HEK293 (cell line): ENCODE measurements around the gene EPS8.

ENCODE experiments used
- GLI2 ChIP-seq: fragments of 450-650 bp; formaldehyde crosslinking; IDR thresholded peaks from 2 replicates; pipeline ENCODE4; 2017; ENCODE audit warnings: missing biosample characterization, missing genetic modification characterization, low read depth, borderline replicate concordance
- HOXD13 ChIP-seq: sonication (generic); formaldehyde crosslinking; IDR thresholded peaks from 2 replicates; pipeline ENCODE4 v1.8.0; 2022; ENCODE audit warnings: missing genetic modification reagents, borderline replicate concordance
- KLF7 ChIP-seq: fragments of 450-650 bp; formaldehyde crosslinking; IDR thresholded peaks from 2 replicates; pipeline ENCODE4 v1.5.1; 2016; ENCODE audit warnings: missing biosample characterization, missing genetic modification characterization, borderline replicate concordance
- OVOL3 ChIP-seq: fragments of 450-650 bp; formaldehyde crosslinking; IDR thresholded peaks from 2 replicates; pipeline ENCODE4 v1.5.1; 2016; ENCODE audit warnings: missing biosample characterization, missing genetic modification characterization
- PATZ1 ChIP-seq: fragments of 450-650 bp; formaldehyde crosslinking; IDR thresholded peaks from 2 replicates; pipeline ENCODE4 v1.5.1; 2016; ENCODE audit warnings: missing biosample characterization, missing genetic modification characterization
- SP3 ChIP-seq: fragments of 450-650 bp; formaldehyde crosslinking; IDR thresholded peaks from 2 replicates; pipeline ENCODE4 v1.5.1; 2016; ENCODE audit warnings: missing biosample characterization, missing genetic modification characterization
- ZBTB21 ChIP-seq: fragments of 450-650 bp; formaldehyde crosslinking; IDR thresholded peaks from 2 replicates; pipeline ENCODE4 v1.5.1; 2017; ENCODE audit warnings: missing biosample characterization, missing genetic modification characterization
- ZFP37 ChIP-seq: fragments of 450-650 bp; formaldehyde crosslinking; IDR thresholded peaks from 2 replicates; pipeline ENCODE4 v1.5.1; 2016; ENCODE audit warnings: missing biosample characterization, missing genetic modification characterization
- ZNF138 ChIP-seq: fragments of 450-650 bp; formaldehyde crosslinking; IDR thresholded peaks from 2 replicates; pipeline ENCODE4 v1.5.1; 2016; ENCODE audit warnings: missing biosample characterization, missing genetic modification characterization, borderline replicate concordance
- ZNF140 ChIP-seq: fragments of 450-650 bp; formaldehyde crosslinking; IDR thresholded peaks from 2 replicates; pipeline ENCODE4 v1.5.1; 2016; ENCODE audit warnings: missing biosample characterization, missing genetic modification characterization
- ZNF202 ChIP-seq: fragments of 450-650 bp; formaldehyde crosslinking; IDR thresholded peaks from 2 replicates; pipeline ENCODE4 v1.5.1; 2016; ENCODE audit warnings: missing biosample characterization, missing genetic modification characterization, borderline replicate concordance
- ZNF221 ChIP-seq: fragments of 450-650 bp; formaldehyde crosslinking; IDR thresholded peaks from 2 replicates; pipeline ENCODE4 v1.5.1; 2017; ENCODE audit warnings: missing biosample characterization, missing genetic modification characterization, borderline replicate concordance
- ZNF223 ChIP-seq: fragments of 450-650 bp; formaldehyde crosslinking; IDR thresholded peaks from 2 replicates; pipeline ENCODE4 v1.5.1; 2016; ENCODE audit warnings: missing biosample characterization, missing genetic modification characterization
- ZNF394 ChIP-seq: fragments of 450-650 bp; formaldehyde crosslinking; IDR thresholded peaks from 2 replicates; pipeline ENCODE4 v1.5.1; 2016; ENCODE audit warnings: missing biosample characterization, missing genetic modification characterization, mild to moderate bottlenecking, moderate library complexity, borderline replicate concordance
- ZNF404 ChIP-seq: fragments of 450-650 bp; formaldehyde crosslinking; IDR thresholded peaks from 2 replicates; pipeline ENCODE4 v1.5.1; 2017; ENCODE audit warnings: missing biosample characterization, missing genetic modification characterization
- ZNF433 ChIP-seq: fragments of 450-650 bp; formaldehyde crosslinking; IDR thresholded peaks from 2 replicates; pipeline ENCODE4 v1.5.1; 2016; ENCODE audit warnings: missing biosample characterization, missing genetic modification characterization, low read depth
- ZNF501 ChIP-seq: fragments of 450-650 bp; formaldehyde crosslinking; IDR thresholded peaks from 2 replicates; pipeline ENCODE4 v1.5.1; 2016; ENCODE audit warnings: missing biosample characterization, missing genetic modification characterization
- ZNF510 ChIP-seq: fragments of 450-650 bp; formaldehyde crosslinking; IDR thresholded peaks from 2 replicates; pipeline ENCODE4 v1.5.1; 2018; ENCODE audit warnings: mild to moderate bottlenecking, missing genetic modification characterization, missing biosample characterization; ENCODE audit not compliant: insufficient replicate concordance
- ZNF530 ChIP-seq: fragments of 450-650 bp; formaldehyde crosslinking; IDR thresholded peaks from 2 replicates; pipeline ENCODE4 v1.5.1; 2016; ENCODE audit warnings: low read depth, missing biosample characterization, missing genetic modification characterization
- ZNF555 ChIP-seq: fragments of 450-650 bp; formaldehyde crosslinking; conservative IDR thresholded peaks from 2 replicates; pipeline ENCODE4 v1.5.1; 2017; ENCODE audit warnings: missing biosample characterization, mild to moderate bottlenecking, missing genetic modification characterization, inconsistent platforms
- ZNF621 ChIP-seq: fragments of 450-650 bp; formaldehyde crosslinking; IDR thresholded peaks from 2 replicates; pipeline ENCODE4 v1.5.1; 2017; ENCODE audit warnings: missing biosample characterization, missing genetic modification characterization
- ZNF624 ChIP-seq: fragments of 450-650 bp; formaldehyde crosslinking; IDR thresholded peaks from 2 replicates; pipeline ENCODE4 v1.5.1; 2017; ENCODE audit warnings: missing biosample characterization, missing genetic modification characterization
- ZNF629 ChIP-seq: fragments of 450-650 bp; formaldehyde crosslinking; IDR thresholded peaks from 2 replicates; pipeline ENCODE4 v1.5.1; 2017; ENCODE audit warnings: missing biosample characterization, missing genetic modification characterization
- ZNF639 ChIP-seq: fragments of 450-650 bp; formaldehyde crosslinking; IDR thresholded peaks from 2 replicates; pipeline ENCODE4 v1.5.1; 2016; ENCODE audit warnings: missing biosample characterization, missing genetic modification characterization
- ZNF658 ChIP-seq: fragments of 450-650 bp; formaldehyde crosslinking; IDR thresholded peaks from 2 replicates; pipeline ENCODE4; 2016; ENCODE audit warnings: missing biosample characterization, missing genetic modification characterization
- ZNF664 ChIP-seq: fragments of 450-650 bp; formaldehyde crosslinking; IDR thresholded peaks from 2 replicates; pipeline ENCODE4 v1.5.1; 2016; ENCODE audit warnings: missing biosample characterization, missing genetic modification characterization
- ZNF677 ChIP-seq: fragments of 450-650 bp; IDR thresholded peaks from 2 replicates; pipeline ENCODE4 v1.5.0; 2018; ENCODE audit warnings: missing biosample characterization, mild to moderate bottlenecking, missing genetic modification characterization, moderate library complexity
- ZNF785 ChIP-seq: fragments of 450-650 bp; formaldehyde crosslinking; IDR thresholded peaks from 2 replicates; pipeline ENCODE4 v1.5.1; 2016; ENCODE audit warnings: missing biosample characterization, missing genetic modification characterization
- ZXDB ChIP-seq: fragments of 450-650 bp; formaldehyde crosslinking; IDR thresholded peaks from 2 replicates; pipeline ENCODE4 v1.5.1; 2016; ENCODE audit warnings: missing biosample characterization, missing genetic modification characterization
- TF ChIP-seq, protein P1 (sequence below): fragments of 450-650 bp; formaldehyde crosslinking; conservative IDR thresholded peaks from 2 replicates; pipeline ENCODE4 v1.5.1; 2016; ENCODE audit warnings: low read depth, missing biosample characterization, missing genetic modification characterization

EPS8 gene

DNA sequence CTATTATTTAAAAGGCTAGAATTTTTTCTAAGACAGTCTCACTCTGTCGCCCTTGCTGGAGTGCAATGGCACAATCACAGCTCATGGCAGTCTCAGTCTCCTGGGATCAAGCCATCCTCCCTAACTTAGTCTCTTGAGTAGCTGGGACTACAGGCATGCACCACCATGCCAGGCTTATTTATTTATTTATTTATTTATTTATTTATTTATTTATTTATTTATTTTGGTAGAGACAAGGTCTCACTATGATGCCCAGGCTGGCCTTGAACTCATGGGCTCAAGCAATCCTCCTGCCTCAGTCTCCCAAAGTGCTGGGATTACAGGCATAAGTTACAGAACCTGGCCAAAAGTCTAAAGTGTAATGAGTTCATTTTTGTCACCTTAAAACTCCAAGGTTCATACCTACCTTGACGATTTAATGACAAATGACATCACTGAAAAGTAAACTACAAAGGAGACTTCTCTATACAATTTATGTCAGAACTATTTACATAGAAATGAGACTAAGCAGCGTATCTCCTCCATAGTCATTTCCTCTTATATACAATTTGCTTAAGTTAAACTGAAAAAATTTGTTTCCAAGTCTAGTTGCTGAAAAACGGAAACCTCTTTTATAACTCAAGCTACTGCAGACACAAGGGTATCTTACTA lies 78.2 kb downstream of the EPS8 start (continued):
- TF ChIP-seq ZNF785 (no peak), ZNF664 (tag by site-specific recombination) (peak; percentile 45; the same call in 1 of the 2 replicates), ZNF433 (tag by site-specific recombination) (peak; percentile 60; the same call in 1 of the 2 replicates), ZNF624 (tag by site-specific recombination) (no peak), ZNF404 (peak; percentile 68; the same call in 1 of the 2 replicates), ZNF221 (no peak), ZNF510 (peak; percentile 54), ZNF223 (tag by site-specific recombination) (0 out of 2 replicates have a peak, but pooled peaks have one; percentile 42), ZNF621 (tag by site-specific recombination) (no peak), PATZ1 (tag by site-specific recombination) (no peak), ZNF202 (peak; percentile 89; the same call in 1 of the 2 replicates), ZNF138 (tag by site-specific recombination) (0 out of 2 replicates have a peak, but pooled peaks have one; percentile 42), HOXD13 (no peak), OVOL3 (tag by site-specific recombination) (peak; percentile 58; the same call in 1 of the 2 replicates), ZNF394 (peak; percentile 95), ZBTB21 (tag by site-specific recombination) (peak; percentile 62; the same call in 1 of the 2 replicates), SP3 (tag by site-specific recombination) (peak; percentile 29; the same call in 1 of the 2 replicates), ZXDB (tag by site-specific recombination) (peak; percentile 58; the same call in 1 of the 2 replicates), ZNF658 (tag by site-specific recombination) (no peak), GLI2 (tag by site-specific recombination) (peak; percentile 60; the same call in 1 of the 2 replicates), ZNF501 (tag by site-specific recombination) (peak; percentile 21; the same call in 1 of the 2 replicates), ZNF555 (tag by site-specific recombination) (peak; percentile 88), ZNF530 (0 out of 2 replicates have a peak, but pooled peaks have one; percentile 46), ZFP37 (tag by site-specific recombination) (peak; percentile 74; the same call in 1 of the 2 replicates), ZNF639 (tag by site-specific recombination) (0 out of 2 replicates have a peak, but pooled peaks have one; percentile 50), KLF7 (tag by site-specific recombination) (0 out of 2 replicates have a peak, but pooled peaks have one; percentile 43), ZNF629 (tag by site-specific recombination) (peak; percentile 54; the same call in 1 of the 2 replicates), ZNF677 (tag by site-specific recombination) (no peak), ZNF140 (tag by site-specific recombination) (peak; percentile 84; the same call in 1 of the 2 replicates)
- TF ChIP-seq, protein P1, sequence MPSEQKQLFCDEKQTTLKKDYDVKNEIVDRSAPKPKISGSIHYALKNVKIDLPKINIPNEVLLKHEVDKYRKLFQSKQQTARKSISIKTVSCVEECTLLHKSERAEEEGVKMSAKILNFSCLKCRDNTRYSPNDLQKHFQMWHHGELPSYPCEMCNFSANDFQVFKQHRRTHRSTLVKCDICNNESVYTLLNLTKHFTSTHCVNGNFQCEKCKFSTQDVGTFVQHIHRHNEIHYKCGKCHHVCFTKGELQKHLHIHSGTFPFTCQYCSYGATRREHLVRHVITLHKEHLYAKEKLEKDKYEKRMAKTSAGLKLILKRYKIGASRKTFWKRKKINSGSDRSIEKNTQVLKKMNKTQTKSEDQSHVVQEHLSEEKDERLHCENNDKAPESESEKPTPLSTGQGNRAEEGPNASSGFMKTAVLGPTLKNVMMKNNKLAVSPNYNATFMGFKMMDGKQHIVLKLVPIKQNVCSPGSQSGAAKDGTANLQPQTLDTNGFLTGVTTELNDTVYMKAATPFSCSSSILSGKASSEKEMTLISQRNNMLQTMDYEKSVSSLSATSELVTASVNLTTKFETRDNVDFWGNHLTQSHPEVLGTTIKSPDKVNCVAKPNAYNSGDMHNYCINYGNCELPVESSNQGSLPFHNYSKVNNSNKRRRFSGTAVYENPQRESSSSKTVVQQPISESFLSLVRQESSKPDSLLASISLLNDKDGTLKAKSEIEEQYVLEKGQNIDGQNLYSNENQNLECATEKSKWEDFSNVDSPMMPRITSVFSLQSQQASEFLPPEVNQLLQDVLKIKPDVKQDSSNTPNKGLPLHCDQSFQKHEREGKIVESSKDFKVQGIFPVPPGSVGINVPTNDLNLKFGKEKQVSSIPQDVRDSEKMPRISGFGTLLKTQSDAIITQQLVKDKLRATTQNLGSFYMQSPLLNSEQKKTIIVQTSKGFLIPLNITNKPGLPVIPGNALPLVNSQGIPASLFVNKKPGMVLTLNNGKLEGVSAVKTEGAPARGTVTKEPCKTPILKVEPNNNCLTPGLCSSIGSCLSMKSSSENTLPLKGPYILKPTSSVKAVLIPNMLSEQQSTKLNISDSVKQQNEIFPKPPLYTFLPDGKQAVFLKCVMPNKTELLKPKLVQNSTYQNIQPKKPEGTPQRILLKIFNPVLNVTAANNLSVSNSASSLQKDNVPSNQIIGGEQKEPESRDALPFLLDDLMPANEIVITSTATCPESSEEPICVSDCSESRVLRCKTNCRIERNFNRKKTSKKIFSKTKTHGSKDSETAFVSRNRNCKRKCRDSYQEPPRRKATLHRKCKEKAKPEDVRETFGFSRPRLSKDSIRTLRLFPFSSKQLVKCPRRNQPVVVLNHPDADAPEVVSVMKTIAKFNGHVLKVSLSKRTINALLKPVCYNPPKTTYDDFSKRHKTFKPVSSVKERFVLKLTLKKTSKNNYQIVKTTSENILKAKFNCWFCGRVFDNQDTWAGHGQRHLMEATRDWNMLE (tag by site-specific recombination): peak; percentile 90
